Measurements from ENCODE around the gene STRN. TPM values are rescaled to one million over a fixed set of nuclear protein-coding genes. Genes with fewer than 3 reads are reported as not detected.

Gene STRN
- total and polyA plus RNA-seq, 9 of the 15 experiments (the other 6 are each of a cell fraction or from before 2014, with no cell fraction given): 1.3 to 31.2 (median 20.0) TPM

GRCh38 chr2:36839976-36840617, 126.2 kb downstream of the STRN start:
- Histone ChIP-seq H3K27me3 (ENCODE audit: control insufficient read depth in 2 of 2, insufficient read depth in 2 of 2, low read length in 2 of 2) (no peaks in the 10 kb centered on the region), H2AFZ (ENCODE audit: low read depth, low read length) (no peak overlapping the region), H3K4me1 (replicated peaks in 1 of 2; ENCODE audit: control insufficient read depth in 2 of 2, insufficient read depth in 2 of 2, low read length in 2 of 2) (no peaks in the 10 kb centered on the region), H4K20me1 (replicated peaks; ENCODE audit: control insufficient read depth, insufficient read depth, low read length) (no peaks in the 10 kb centered on the region), H3K9ac (ENCODE audit: insufficient read depth in 1 of 2, low read depth in 2 of 2, low read length in 2 of 2) (no peak overlapping the region), H3K9me1 (ENCODE audit: control insufficient read depth, insufficient read depth, low read length) (no peaks in the 10 kb centered on the region), H3K36me3 (ENCODE audit: control insufficient read depth, insufficient read depth, low read length) (no peaks in the 10 kb centered on the region), H3K27ac (ENCODE audit: extremely low read depth, low read depth, low read length) (no peak overlapping the region), H3K4me2 (ENCODE audit: insufficient read depth, low read length) (no peak overlapping the region), H3K79me2 (ENCODE audit: control insufficient read depth, insufficient read depth, low read length) (no peaks in the 10 kb centered on the region), H3K9me3 (replicated peaks; ENCODE audit: control insufficient read depth, insufficient read depth, low read depth, low read length) (no peaks in the 10 kb centered on the region), H3K4me3 (no peak overlapping the region)
- intact Hi-C loops (cut with micrococcal nuclease) (no loop called here), in situ Hi-C loops (cut with MboI) (no loop called here)
- whole genome bisulfite sequencing (ENCODE audit: insufficient coverage, low coverage, missing lambda C conversion rate): 23% methylated on average over 4 of the region's 4 CpGs
- FAIRE-seq (peak; percentile 6), ATAC-seq (peak; percentile 63), DNase-seq (ENCODE audit: extremely low read depth in 1 of 4, low spot score in 3 of 4) (no peak)
- TF ChIP-seq POLR2A (conservative IDR thresholded peaks at IDR 0.05): 0 out of 2 replicates have a peak, but pooled peaks have one; percentile 29
- TF ChIP-seq SMAD4 (CRISPR knock-in tag; conservative IDR thresholded peaks at IDR 0.05): no peak
- POLR2A ChIA-PET: interaction anchor here (1.1 kb wide), 1 partner anchor 9 kb away, joined by 7 read pairs; no protein-coding TSS in a partner anchor
- no TSS peak for BruUV-seq (replicated peaks)
- CTCF ChIA-PET (ENCODE audit: low intra/inter-chr PET ratio): interaction anchor here (0.6 to 0.7 kb wide), 2 partner anchors 95 to 991 kb away, joined by 3 to 4 read pairs; no protein-coding TSS in a partner anchor

- in situ Hi-C loops (cut with MboI): no loop called here
- POLR2A ChIA-PET: no interaction called here
- no peaks in the 10 kb centered on the region; a peak in 1 of 5 replicates for H3K4me1 ChIP-seq (replicated peaks in 1 of 2; ENCODE audit: control insufficient read depth in 2 of 2, insufficient read depth in 2 of 2, low read length in 2 of 2)
- CTCF ChIA-PET (ENCODE audit: low intra/inter-chr PET ratio): no interaction called here
- DNase-seq (ENCODE audit: extremely low read depth in 1 of 4, low spot score in 3 of 4) (no peak), FAIRE-seq (peak; percentile 15), ATAC-seq (no peak)
- H3K9ac ChIP-seq (ENCODE audit: insufficient read depth in 1 of 2, low read depth in 2 of 2, low read length in 2 of 2): no peak overlapping the region
- no peaks in the 10 kb centered on the region for H4K20me1 ChIP-seq (replicated peaks; ENCODE audit: control insufficient read depth, insufficient read depth, low read length)
- H3K4me2 ChIP-seq (ENCODE audit: insufficient read depth, low read length): no peak overlapping the region
- no peaks in the 10 kb centered on the region for H3K9me1 ChIP-seq (ENCODE audit: control insufficient read depth, insufficient read depth, low read length)
- H3K36me3 ChIP-seq (ENCODE audit: control insufficient read depth, insufficient read depth, low read length): no peaks in the 10 kb centered on the region
- H2AFZ ChIP-seq (ENCODE audit: low read depth, low read length): no peak overlapping the region
- intact Hi-C loops (cut with micrococcal nuclease): no loop called here
- no peaks in the 10 kb centered on the region for H3K27me3 ChIP-seq (ENCODE audit: control insufficient read depth in 2 of 2, insufficient read depth in 2 of 2, low read length in 2 of 2)
- H3K27ac ChIP-seq (ENCODE audit: extremely low read depth, low read depth, low read length): no peak overlapping the region
- no TSS peak for BruUV-seq (replicated peaks)
- H3K79me2 ChIP-seq (ENCODE audit: control insufficient read depth, insufficient read depth, low read length): no peaks in the 10 kb centered on the region
- TF ChIP-seq BCOR (IDR thresholded peaks at IDR 0.05) (no peak), RBM39 (optimal IDR thresholded peaks at IDR 0.05; ENCODE audit: low read depth, low read length) (no peak)
- no peak overlapping the region for H3K4me3 ChIP-seq
- H3K9me3 ChIP-seq (replicated peaks; ENCODE audit: control insufficient read depth, insufficient read depth, low read depth, low read length): no peaks in the 10 kb centered on the region
- WGBS (ENCODE audit: insufficient coverage, low coverage, missing lambda C conversion rate): under 1% methylated on average over 5 of the region's 5 CpGs
Measured at GRCh38 chr2:36834731-36835524, 131.4 kb downstream of the STRN start.

All from K562 (cell line).